ENCODE measurements around the gene STYXL2.

DNA sequence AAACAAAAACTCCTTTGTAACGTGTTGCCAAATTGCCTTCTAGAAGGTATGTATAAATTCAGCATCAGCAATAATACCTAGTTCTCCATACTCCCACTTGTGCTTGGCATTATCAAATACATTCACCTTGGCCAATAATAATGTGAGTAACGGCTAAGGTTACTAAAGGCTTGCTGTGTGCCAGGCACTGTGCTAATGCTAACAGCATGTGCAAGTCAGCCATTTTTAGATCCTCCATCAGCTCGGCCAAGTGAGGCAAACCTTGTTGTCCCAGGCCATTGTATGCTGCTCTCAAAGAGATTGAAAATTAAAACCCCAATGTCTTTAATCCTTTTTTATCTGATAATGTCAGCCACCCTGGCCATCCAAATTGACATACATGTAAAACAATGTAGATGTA lies 48.1 kb downstream of the STYXL2 start:
- TF ChIP-seq, protein P1, sequence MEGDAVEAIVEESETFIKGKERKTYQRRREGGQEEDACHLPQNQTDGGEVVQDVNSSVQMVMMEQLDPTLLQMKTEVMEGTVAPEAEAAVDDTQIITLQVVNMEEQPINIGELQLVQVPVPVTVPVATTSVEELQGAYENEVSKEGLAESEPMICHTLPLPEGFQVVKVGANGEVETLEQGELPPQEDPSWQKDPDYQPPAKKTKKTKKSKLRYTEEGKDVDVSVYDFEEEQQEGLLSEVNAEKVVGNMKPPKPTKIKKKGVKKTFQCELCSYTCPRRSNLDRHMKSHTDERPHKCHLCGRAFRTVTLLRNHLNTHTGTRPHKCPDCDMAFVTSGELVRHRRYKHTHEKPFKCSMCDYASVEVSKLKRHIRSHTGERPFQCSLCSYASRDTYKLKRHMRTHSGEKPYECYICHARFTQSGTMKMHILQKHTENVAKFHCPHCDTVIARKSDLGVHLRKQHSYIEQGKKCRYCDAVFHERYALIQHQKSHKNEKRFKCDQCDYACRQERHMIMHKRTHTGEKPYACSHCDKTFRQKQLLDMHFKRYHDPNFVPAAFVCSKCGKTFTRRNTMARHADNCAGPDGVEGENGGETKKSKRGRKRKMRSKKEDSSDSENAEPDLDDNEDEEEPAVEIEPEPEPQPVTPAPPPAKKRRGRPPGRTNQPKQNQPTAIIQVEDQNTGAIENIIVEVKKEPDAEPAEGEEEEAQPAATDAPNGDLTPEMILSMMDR (IDR thresholded peaks at IDR 0.05; ENCODE audit: control extremely low read depth in 1 of 3, insufficient read depth in 1 of 3, low read depth in 1 of 3, low read length in 3 of 3), result no peak
- TF ChIP-seq CREB1 (IDR thresholded peaks at IDR 0.05) (no peak), EZH2 (IDR thresholded peaks at IDR 0.05; ENCODE audit: low read depth, low read length, severe bottlenecking) (no peak), MAFK (IDR thresholded peaks at IDR 0.05; ENCODE audit: low read depth, low read length) (no peak), RFX5 (IDR thresholded peaks at IDR 0.05; ENCODE audit: borderline replicate concordance, low read depth, low read length) (no peak), SRF (IDR thresholded peaks at IDR 0.05; ENCODE audit: low read depth, low read length) (no peak), EP300 (IDR thresholded peaks at IDR 0.05; ENCODE audit: borderline replicate concordance in 1 of 2, low read depth in 2 of 2, low read length in 2 of 2) (no peak), TAF7 (optimal IDR thresholded peaks at IDR 0.05; ENCODE audit: borderline replicate concordance, low read depth, low read length) (no peak), ASH2L (IDR thresholded peaks at IDR 0.05; ENCODE audit: low read length) (no peak), CHD1 (IDR thresholded peaks at IDR 0.05; ENCODE audit: low read depth, low read length) (no peak), TAF1 (IDR thresholded peaks at IDR 0.05; ENCODE audit: low read depth, low read length) (no peak)
- TF ChIP-seq, protein P2, sequence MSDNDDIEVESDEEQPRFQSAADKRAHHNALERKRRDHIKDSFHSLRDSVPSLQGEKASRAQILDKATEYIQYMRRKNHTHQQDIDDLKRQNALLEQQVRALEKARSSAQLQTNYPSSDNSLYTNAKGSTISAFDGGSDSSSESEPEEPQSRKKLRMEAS (IDR thresholded peaks at IDR 0.05), result no peak
